ACC112 (cell line): ENCODE data around the gene PREX1.
"Not testable (repeated sequence)": the region's sequence is repeated elsewhere in the genome, so short reads cannot be mapped to it uniquely, and the experiment has no call there.

Experiments
- H2AFZ ChIP-seq: fragments of 200-600 bp; sonication (generic); one replicate; pipeline ENCODE4 v1.6.0; 2017; ENCODE audit warnings: antibody characterized with exemption, low read length; ENCODE audit not compliant: unreplicated experiment
- H3K27ac ChIP-seq: fragments of 200-600 bp; sonication (generic); 2 replicates; pipeline ENCODE4 v1.5.1; 2014; ENCODE audit warnings: low read depth, mild to moderate bottlenecking, antibody characterized with exemption, low read length, moderate library complexity
- H3K27me3 ChIP-seq: fragments of 200-600 bp; sonication (generic); 2 replicates; pipeline ENCODE4 v1.6.1; 2014; ENCODE audit warnings: mild to moderate bottlenecking, antibody characterized with exemption, low read length, moderate library complexity, mixed read lengths; ENCODE audit not compliant: insufficient read depth
- H3K36me3 ChIP-seq: fragments of 200-600 bp; sonication (generic); 2 replicates; pipeline ENCODE4 v1.6.1; 2016; ENCODE audit warnings: mild to moderate bottlenecking, antibody characterized with exemption, low read length, moderate library complexity, mixed read lengths; ENCODE audit not compliant: insufficient read depth
- H3K4me1 ChIP-seq: fragments of 200-600 bp; sonication (generic); one replicate; pipeline ENCODE4 v1.6.1; 2016; ENCODE audit warnings: low read length, mixed read lengths; ENCODE audit not compliant: insufficient read depth, unreplicated experiment, control insufficient read depth
- H3K4me3 ChIP-seq: fragments of 200-600 bp; sonication (generic); 2 replicates; pipeline ENCODE4 v1.5.1; 2014; ENCODE audit warnings: mild to moderate bottlenecking, low read depth, low read length
- H3K79me2 ChIP-seq: fragments of 200-600 bp; sonication (generic); one replicate; pipeline ENCODE4 v1.6.0; 2016; ENCODE audit warnings: low read length; ENCODE audit not compliant: control insufficient read depth, unreplicated experiment, insufficient read depth

Gene PREX1

GRCh38 chr20:48599748-48600469 is 227.9 kb downstream of the PREX1 start:
- Histone ChIP-seq H3K4me1 (no peaks in the 10 kb centered on the region), H3K27me3 (peaks cover 66% of the 10 kb centered on the region), H3K27ac (no peak overlapping the region), H3K4me3 (no peak overlapping the region), H3K36me3 (no peaks in the 10 kb centered on the region), H3K79me2 (no peaks in the 10 kb centered on the region), H2AFZ (no peak overlapping the region)

DNA sequence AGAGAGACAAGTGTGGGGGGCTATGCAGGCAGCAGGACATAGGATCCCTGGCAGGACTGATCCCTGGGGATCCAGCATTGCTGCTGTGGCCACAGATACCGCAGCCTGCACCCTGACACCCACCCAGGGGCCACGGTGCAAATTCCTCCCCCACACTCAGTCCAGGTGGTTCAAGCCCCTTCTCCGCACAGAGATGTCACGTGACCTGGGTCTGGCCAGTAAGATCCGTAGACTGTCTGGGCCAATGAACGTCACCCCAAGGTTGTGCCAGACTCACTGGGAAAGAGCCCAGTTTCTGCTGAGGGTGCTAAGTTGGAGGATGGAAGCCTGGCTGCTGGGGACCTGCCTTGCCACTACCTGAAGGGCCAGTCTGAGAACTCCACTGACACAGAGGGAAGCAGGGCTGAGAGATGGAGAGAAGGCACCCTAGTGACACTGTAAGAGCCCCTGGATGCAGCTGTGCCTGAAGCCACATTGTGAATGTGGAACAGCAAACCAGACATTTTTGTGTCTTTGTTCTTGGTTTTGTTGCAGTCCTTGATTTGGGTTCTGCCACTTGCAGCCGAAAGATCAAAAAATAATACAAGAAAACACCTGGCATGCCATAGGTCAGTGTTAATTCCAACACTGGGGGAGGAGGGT is 228.6 kb downstream of the PREX1 start:
- no peak overlapping the region for H2AFZ ChIP-seq
- H3K36me3 ChIP-seq: no peaks in the 10 kb centered on the region
- peaks cover 64% of the 10 kb centered on the region for H3K27me3 ChIP-seq
- H3K4me1 ChIP-seq: no peaks in the 10 kb centered on the region
- no peak overlapping the region for H3K27ac ChIP-seq
- H3K4me3 ChIP-seq: no peak overlapping the region
- H3K79me2 ChIP-seq: no peaks in the 10 kb centered on the region

GRCh38 chr20:48598303-48598941 is 229.4 kb downstream of the PREX1 start:
- H3K27ac ChIP-seq, H3K4me3 ChIP-seq, H3K4me1 ChIP-seq, H3K36me3 ChIP-seq, H3K79me2 ChIP-seq, H2AFZ ChIP-seq: not testable (repeated sequence)
- H3K27me3 ChIP-seq: peaks cover 60% of the 10 kb centered on the region

DNA sequence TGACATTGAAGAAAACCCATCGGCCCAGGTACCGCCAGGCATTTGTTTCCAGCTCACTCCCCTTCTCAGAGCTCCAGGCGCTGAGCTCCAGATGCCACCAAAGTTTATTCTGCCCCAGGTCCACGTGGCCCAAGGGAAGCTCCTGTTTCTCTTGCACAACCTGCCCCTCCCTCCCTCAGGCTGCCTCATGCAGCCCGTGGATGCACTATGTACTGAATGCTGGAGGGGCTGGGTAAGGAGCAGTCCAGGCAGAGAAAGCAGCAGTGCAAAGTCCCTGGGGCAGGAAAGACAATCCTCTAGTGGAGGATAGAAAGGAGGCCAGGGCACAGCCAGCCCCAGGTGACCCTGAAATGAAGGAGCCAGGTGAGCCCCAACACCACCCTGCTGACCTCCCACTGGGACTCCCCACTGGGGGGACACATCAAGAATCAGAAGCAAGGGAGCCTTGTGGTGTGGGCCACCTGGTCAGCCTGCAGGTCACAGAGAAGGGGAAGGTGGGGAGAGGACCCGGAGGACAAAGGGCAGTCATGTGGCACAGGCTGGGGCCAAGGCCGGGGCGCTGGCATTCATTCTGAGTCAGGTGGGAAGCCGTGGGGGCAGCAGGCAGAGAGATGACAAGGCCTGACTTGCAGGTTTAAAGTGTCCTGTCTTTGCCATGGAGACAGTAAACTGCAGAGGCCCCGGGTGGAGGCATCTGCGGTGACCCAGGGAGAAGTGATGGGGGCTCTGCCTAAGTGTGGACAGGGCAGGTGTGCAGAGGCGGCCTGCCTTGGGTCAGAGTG is 230.1 kb downstream of the PREX1 start:
- H3K36me3 ChIP-seq: no peaks in the 10 kb centered on the region
- H3K4me1 ChIP-seq: no peaks in the 10 kb centered on the region
- no peak overlapping the region for H3K27ac ChIP-seq
- H3K27me3 ChIP-seq: peaks cover 55% of the 10 kb centered on the region
- H3K79me2 ChIP-seq: no peaks in the 10 kb centered on the region
- H2AFZ ChIP-seq: no peak overlapping the region
- H3K4me3 ChIP-seq: no peak overlapping the region

DNA sequence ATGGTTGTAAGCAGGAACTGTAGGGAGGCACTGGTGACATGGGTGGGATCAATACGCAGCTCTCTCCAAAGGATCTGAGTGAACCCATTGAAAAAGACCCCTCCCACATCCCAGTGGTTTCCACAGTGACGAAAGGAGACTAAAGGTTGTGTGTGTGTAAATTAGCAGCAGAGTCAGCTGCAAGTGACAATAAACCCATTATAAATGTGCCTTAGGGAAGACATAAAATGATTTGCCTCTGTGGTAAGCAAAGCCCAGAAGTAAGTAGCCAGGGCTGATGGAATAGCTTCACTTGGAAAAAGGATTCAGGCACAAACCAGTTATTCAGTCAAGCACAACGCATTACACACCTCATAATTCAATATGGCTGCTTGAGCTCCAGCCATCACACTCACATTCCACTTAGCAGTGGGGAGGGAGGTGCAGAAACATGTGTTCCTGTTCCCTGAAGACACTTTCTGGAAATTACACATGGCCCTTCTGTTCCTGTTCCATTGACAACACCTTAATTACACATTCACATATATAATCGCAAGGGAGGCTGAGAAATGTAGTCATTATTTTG is 231.4 kb downstream of the PREX1 start:
- Histone ChIP-seq H3K27me3 (peaks cover 44% of the 10 kb centered on the region), H3K4me3 (no peak overlapping the region), H3K4me1 (no peaks in the 10 kb centered on the region), H2AFZ (no peak overlapping the region), H3K79me2 (no peaks in the 10 kb centered on the region), H3K36me3 (no peaks in the 10 kb centered on the region), H3K27ac (no peak overlapping the region)

DNA sequence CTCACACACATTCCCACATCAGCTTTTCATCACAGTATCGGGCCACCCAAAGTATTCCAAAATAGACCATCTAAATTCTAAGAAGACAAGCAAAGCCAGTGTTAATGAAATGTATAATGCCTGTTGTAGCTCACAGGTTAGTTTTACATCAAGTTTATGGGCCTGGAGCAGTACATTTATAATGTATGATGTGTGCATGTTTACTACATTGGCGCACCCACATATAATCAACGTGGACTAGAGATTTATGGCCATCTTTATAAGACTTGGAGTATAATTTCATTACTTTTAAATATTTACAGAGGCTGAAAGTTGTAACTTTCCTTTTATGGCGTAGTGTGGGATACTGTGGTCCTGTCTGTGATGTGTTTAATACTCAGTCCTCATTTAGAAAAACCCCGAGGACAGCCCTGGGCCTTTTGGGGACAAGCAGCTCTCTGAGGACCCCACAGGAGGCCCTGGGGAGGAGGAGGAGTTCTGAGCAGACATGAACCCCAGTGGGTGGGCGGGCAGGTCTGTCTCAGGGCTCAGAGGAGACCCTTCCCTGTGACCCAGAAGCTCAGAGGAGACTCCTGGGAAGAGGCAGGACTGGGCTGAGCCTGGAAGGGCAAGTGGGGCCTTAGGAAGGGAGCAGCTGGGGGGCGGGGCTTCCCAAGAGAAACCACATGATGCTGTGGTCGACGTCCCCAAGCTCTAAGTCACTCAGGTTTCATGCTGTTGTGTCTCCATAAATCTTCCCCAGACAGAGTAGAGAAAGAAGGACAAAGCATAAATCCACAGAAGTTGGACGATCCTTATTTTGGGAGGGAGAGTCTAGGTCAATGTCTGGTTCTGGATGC is 232.1 kb downstream of the PREX1 start:
- Histone ChIP-seq H3K27ac (no peak overlapping the region), H3K4me1 (no peaks in the 10 kb centered on the region), H2AFZ (no peak overlapping the region), H3K4me3 (no peak overlapping the region), H3K79me2 (no peaks in the 10 kb centered on the region), H3K27me3 (peaks cover 37% of the 10 kb centered on the region), H3K36me3 (no peaks in the 10 kb centered on the region)

- Histone ChIP-seq H3K4me1 (no peaks in the 10 kb centered on the region), H2AFZ (no peak overlapping the region), H3K27ac (no peak overlapping the region), H3K79me2 (no peaks in the 10 kb centered on the region), H3K4me3 (no peak overlapping the region), H3K36me3 (no peaks in the 10 kb centered on the region), H3K27me3 (peaks cover 30% of the 10 kb centered on the region)
Measured at GRCh38 chr20:48594533-48594932, 233.3 kb downstream of the PREX1 start.

GRCh38 chr20:48592107-48592940 is 235.5 kb downstream of the PREX1 start:
- Histone ChIP-seq H3K36me3 (no peaks in the 10 kb centered on the region), H3K4me1 (no peaks in the 10 kb centered on the region), H3K27me3 (peaks cover 27% of the 10 kb centered on the region), H2AFZ (no peak overlapping the region), H3K27ac (no peak overlapping the region), H3K4me3 (no peak overlapping the region), H3K79me2 (no peaks in the 10 kb centered on the region)

DNA sequence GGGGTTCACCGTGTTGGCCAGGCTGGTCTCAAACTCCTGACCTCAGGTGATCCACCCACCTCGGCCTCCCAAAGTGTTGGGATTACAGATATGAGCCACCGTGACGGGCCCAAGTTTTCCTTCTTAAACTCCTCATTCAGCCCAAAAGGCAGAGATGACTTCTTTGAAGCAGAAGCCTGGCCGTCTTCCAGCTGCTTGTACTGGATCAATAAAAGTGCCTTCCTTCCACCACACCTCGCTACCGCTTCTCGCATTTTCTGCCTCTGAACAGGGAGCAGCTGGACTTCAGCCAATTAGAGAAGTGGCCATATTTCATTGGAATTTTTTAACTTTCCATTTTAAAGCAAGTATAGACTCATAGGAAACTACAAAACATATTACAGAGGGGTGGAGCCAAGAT is 241.1 kb downstream of the PREX1 start:
- no peaks in the 10 kb centered on the region for H3K4me1 ChIP-seq
- no peak overlapping the region for H3K27ac ChIP-seq
- H3K79me2 ChIP-seq: no peaks in the 10 kb centered on the region
- H3K36me3 ChIP-seq: no peaks in the 10 kb centered on the region
- H3K4me3 ChIP-seq: no peak overlapping the region
- no peak overlapping the region for H2AFZ ChIP-seq
- peaks cover 40% of the 10 kb centered on the region for H3K27me3 ChIP-seq
